ENCODE results near the gene ZMYND15.

DNA sequence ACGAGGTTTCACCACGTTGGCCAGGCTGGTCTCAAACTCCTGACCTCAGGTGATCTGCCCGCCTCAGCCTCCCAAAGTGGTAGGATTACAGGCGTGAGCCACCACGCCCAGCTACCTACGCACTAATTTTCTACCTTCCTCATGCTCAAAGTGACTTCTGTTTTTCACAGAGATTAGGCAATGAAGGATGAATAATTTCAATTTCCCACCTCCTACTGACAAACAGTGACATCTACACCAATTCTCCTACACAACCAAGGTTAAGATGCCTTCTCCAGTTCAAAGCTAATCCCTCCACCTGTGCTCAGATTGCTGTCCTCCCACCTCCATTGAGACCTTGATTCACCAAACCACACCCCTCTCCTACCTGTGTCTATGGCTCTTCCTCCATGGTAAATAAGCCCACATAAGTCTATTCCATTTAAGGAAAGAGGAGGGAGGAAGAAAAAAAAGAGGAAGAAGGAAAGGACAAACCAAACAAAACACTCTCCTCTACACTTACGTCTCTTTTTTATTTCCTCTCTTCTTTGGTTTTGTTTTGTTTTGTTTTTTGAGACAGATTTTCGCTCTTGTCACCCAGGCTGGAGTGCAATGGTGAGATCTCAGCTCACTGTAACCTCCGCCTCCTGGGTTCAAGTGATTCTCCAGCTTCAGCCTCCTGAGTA lies 13.9 kb upstream of the ZMYND15 start:
- TF ChIP-seq, protein P1, sequence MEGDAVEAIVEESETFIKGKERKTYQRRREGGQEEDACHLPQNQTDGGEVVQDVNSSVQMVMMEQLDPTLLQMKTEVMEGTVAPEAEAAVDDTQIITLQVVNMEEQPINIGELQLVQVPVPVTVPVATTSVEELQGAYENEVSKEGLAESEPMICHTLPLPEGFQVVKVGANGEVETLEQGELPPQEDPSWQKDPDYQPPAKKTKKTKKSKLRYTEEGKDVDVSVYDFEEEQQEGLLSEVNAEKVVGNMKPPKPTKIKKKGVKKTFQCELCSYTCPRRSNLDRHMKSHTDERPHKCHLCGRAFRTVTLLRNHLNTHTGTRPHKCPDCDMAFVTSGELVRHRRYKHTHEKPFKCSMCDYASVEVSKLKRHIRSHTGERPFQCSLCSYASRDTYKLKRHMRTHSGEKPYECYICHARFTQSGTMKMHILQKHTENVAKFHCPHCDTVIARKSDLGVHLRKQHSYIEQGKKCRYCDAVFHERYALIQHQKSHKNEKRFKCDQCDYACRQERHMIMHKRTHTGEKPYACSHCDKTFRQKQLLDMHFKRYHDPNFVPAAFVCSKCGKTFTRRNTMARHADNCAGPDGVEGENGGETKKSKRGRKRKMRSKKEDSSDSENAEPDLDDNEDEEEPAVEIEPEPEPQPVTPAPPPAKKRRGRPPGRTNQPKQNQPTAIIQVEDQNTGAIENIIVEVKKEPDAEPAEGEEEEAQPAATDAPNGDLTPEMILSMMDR (conservative IDR thresholded peaks at IDR 0.05; ENCODE audit: low read depth in 2 of 2): no peak
- TF ChIP-seq POLR2AphosphoS5 (IDR thresholded peaks at IDR 0.05; ENCODE audit: low read depth): no peak
- TF ChIP-seq, protein P2, sequence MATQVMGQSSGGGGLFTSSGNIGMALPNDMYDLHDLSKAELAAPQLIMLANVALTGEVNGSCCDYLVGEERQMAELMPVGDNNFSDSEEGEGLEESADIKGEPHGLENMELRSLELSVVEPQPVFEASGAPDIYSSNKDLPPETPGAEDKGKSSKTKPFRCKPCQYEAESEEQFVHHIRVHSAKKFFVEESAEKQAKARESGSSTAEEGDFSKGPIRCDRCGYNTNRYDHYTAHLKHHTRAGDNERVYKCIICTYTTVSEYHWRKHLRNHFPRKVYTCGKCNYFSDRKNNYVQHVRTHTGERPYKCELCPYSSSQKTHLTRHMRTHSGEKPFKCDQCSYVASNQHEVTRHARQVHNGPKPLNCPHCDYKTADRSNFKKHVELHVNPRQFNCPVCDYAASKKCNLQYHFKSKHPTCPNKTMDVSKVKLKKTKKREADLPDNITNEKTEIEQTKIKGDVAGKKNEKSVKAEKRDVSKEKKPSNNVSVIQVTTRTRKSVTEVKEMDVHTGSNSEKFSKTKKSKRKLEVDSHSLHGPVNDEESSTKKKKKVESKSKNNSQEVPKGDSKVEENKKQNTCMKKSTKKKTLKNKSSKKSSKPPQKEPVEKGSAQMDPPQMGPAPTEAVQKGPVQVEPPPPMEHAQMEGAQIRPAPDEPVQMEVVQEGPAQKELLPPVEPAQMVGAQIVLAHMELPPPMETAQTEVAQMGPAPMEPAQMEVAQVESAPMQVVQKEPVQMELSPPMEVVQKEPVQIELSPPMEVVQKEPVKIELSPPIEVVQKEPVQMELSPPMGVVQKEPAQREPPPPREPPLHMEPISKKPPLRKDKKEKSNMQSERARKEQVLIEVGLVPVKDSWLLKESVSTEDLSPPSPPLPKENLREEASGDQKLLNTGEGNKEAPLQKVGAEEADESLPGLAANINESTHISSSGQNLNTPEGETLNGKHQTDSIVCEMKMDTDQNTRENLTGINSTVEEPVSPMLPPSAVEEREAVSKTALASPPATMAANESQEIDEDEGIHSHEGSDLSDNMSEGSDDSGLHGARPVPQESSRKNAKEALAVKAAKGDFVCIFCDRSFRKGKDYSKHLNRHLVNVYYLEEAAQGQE (IDR thresholded peaks at IDR 0.05; ENCODE audit: unreplicated experiment): no peak
- no peak for TF ChIP-seq EZH2phosphoT487 (IDR thresholded peaks at IDR 0.05; ENCODE audit: unreplicated experiment)
- no peak for TF ChIP-seq EZH2 (IDR thresholded peaks at IDR 0.05; ENCODE audit: low read depth, unreplicated experiment)
- TF ChIP-seq NANOG (IDR thresholded peaks at IDR 0.05; ENCODE audit: borderline replicate concordance): no peak
- no peak for TF ChIP-seq JUNB (IDR thresholded peaks at IDR 0.05; ENCODE audit: unreplicated experiment)
- no peak for TF ChIP-seq CREB1 (CRISPR knock-in tag; IDR thresholded peaks at IDR 0.05; ENCODE audit: low read depth)
- no peak for TF ChIP-seq ZNF462 (CRISPR knock-in tag; IDR thresholded peaks at IDR 0.05)
- TF ChIP-seq ZNF114 (CRISPR knock-in tag; IDR thresholded peaks at IDR 0.05): no peak

All from GM23338 (cell line).